ENCODE measurements around the gene KHDC4. TPM values are rescaled to one million over a fixed set of nuclear protein-coding genes. Genes with fewer than 3 reads are reported as not detected.

Gene KHDC4
- 10 to 100 TPM; 18.2 to 32.6 TPM for total RNA-seq
- 10 to 100 TPM in 1 of 2 donors, 1 to 10 TPM in 1; 8.4 to 11.3 TPM for polyA plus RNA-seq

DNA sequence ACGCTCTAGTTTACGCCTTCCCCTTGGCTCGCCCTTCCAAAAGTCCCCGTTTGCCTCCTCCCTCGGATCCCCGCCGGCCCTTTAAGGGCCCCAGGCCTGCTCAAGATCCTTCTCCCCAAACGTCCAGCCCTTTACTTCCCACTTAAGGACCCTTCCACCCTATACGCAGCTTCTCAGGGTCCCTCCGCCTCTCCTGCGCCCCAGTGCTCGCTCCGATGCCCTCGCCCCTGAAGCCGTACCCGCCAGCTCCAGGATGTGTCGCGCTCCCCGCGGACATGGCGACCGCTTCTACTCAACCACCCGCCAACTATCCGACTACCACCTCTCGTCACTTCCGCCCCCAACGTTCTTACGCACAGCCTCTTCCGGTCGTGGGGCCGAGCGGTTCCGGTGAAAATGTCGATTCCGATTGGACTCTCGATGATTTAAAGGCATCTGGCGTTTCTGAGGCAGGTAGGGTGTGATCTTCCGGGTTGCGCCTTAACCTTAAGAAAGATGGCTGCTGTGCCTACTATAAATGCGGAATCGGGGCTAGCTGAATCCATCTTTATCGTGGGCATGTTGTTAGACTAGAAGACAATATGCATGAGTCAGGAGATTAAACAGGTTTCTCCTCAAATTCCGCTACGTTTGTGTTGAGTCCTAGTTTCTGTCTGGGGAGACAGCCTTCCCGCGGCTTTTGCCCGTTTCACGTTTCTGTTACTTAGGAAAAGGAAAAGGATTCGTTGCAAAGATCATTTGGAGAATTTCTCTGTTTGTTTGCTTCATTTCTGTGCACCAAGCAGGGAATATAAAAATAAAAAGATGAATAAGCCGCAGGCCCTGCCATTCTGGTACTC is at the start of gene KHDC4:
Gene KHDC4, minus strand, starts transcription at position 317 of the 839 bp plus-strand sequence. Its CDS starts 40 bp downstream, at position 277.
- peak; percentile 89 for TF ChIP-seq NR2F2 (IDR thresholded peaks at IDR 0.05)
- TF ChIP-seq FOXA2 (IDR thresholded peaks at IDR 0.05), result peak; percentile 21
- peak; percentile 98 to 100 for TF ChIP-seq GABPA (IDR thresholded peaks at IDR 0.05 in 1 of 2, conservative IDR thresholded peaks at IDR 0.05 in 1 of 2)
- no peak for TF ChIP-seq HNF4G (IDR thresholded peaks at IDR 0.05)
- TF ChIP-seq HNF4A (conservative IDR thresholded peaks at IDR 0.05), result peak in 1 of 2 donors; percentile 50
- TF ChIP-seq, protein P1, sequence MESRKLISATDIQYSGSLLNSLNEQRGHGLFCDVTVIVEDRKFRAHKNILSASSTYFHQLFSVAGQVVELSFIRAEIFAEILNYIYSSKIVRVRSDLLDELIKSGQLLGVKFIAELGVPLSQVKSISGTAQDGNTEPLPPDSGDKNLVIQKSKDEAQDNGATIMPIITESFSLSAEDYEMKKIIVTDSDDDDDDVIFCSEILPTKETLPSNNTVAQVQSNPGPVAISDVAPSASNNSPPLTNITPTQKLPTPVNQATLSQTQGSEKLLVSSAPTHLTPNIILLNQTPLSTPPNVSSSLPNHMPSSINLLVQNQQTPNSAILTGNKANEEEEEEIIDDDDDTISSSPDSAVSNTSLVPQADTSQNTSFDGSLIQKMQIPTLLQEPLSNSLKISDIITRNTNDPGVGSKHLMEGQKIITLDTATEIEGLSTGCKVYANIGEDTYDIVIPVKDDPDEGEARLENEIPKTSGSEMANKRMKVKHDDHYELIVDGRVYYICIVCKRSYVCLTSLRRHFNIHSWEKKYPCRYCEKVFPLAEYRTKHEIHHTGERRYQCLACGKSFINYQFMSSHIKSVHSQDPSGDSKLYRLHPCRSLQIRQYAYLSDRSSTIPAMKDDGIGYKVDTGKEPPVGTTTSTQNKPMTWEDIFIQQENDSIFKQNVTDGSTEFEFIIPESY (IDR thresholded peaks at IDR 0.05), result peak; percentile 45
- peak; percentile 87 for TF ChIP-seq TAF1 (conservative IDR thresholded peaks at IDR 0.05)
- TF ChIP-seq, protein P2, sequence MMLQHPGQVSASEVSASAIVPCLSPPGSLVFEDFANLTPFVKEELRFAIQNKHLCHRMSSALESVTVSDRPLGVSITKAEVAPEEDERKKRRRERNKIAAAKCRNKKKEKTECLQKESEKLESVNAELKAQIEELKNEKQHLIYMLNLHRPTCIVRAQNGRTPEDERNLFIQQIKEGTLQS (IDR thresholded peaks at IDR 0.05), result peak; percentile 8
- TF ChIP-seq RXRA (IDR thresholded peaks at IDR 0.05), result peak; percentile 45
- TF ChIP-seq EGR1 (IDR thresholded peaks at IDR 0.05; ENCODE audit: low read depth in 2 of 2), result peak in 1 of 2 donors; percentile 76
- TF ChIP-seq RAD21 (IDR thresholded peaks at IDR 0.05), result peak; percentile 37 to 64
- TF ChIP-seq YY1 (IDR thresholded peaks at IDR 0.05), result peak; percentile 100
- TF ChIP-seq, protein P3, sequence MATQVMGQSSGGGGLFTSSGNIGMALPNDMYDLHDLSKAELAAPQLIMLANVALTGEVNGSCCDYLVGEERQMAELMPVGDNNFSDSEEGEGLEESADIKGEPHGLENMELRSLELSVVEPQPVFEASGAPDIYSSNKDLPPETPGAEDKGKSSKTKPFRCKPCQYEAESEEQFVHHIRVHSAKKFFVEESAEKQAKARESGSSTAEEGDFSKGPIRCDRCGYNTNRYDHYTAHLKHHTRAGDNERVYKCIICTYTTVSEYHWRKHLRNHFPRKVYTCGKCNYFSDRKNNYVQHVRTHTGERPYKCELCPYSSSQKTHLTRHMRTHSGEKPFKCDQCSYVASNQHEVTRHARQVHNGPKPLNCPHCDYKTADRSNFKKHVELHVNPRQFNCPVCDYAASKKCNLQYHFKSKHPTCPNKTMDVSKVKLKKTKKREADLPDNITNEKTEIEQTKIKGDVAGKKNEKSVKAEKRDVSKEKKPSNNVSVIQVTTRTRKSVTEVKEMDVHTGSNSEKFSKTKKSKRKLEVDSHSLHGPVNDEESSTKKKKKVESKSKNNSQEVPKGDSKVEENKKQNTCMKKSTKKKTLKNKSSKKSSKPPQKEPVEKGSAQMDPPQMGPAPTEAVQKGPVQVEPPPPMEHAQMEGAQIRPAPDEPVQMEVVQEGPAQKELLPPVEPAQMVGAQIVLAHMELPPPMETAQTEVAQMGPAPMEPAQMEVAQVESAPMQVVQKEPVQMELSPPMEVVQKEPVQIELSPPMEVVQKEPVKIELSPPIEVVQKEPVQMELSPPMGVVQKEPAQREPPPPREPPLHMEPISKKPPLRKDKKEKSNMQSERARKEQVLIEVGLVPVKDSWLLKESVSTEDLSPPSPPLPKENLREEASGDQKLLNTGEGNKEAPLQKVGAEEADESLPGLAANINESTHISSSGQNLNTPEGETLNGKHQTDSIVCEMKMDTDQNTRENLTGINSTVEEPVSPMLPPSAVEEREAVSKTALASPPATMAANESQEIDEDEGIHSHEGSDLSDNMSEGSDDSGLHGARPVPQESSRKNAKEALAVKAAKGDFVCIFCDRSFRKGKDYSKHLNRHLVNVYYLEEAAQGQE (IDR thresholded peaks at IDR 0.05), result peak; percentile 86
- no peak for TF ChIP-seq JUND (IDR thresholded peaks at IDR 0.05)
- TF ChIP-seq SP1 (IDR thresholded peaks at IDR 0.05), result peak; percentile 76
- TF ChIP-seq, protein P4, sequence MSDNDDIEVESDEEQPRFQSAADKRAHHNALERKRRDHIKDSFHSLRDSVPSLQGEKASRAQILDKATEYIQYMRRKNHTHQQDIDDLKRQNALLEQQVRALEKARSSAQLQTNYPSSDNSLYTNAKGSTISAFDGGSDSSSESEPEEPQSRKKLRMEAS (IDR thresholded peaks at IDR 0.05), result peak; percentile 75
- TF ChIP-seq, protein P5, sequence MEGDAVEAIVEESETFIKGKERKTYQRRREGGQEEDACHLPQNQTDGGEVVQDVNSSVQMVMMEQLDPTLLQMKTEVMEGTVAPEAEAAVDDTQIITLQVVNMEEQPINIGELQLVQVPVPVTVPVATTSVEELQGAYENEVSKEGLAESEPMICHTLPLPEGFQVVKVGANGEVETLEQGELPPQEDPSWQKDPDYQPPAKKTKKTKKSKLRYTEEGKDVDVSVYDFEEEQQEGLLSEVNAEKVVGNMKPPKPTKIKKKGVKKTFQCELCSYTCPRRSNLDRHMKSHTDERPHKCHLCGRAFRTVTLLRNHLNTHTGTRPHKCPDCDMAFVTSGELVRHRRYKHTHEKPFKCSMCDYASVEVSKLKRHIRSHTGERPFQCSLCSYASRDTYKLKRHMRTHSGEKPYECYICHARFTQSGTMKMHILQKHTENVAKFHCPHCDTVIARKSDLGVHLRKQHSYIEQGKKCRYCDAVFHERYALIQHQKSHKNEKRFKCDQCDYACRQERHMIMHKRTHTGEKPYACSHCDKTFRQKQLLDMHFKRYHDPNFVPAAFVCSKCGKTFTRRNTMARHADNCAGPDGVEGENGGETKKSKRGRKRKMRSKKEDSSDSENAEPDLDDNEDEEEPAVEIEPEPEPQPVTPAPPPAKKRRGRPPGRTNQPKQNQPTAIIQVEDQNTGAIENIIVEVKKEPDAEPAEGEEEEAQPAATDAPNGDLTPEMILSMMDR (IDR thresholded peaks at IDR 0.05; ENCODE audit: low read depth, low read length, missing input control), result no peak
- TF ChIP-seq FOXA1 (IDR thresholded peaks at IDR 0.05), result no peak
- H3K4me1 ChIP-seq (ENCODE audit: control insufficient read depth in 4 of 4, insufficient read depth in 4 of 4, low read length in 3 of 4), result peaks cover 11 to 38% (median 24%) of the 10 kb centered on the region in 4 donors

More for the DNA sequence above, at the start of gene KHDC4:
- Histone ChIP-seq H3K27ac (ENCODE audit: low read depth in 1 of 2, low read length in 2 of 2) (peak within 1 kb of the TSS; percentile 88 to 90), H3K4me3 (ENCODE audit: low read depth in 1 of 3, low read length in 3 of 3) (peak within 1 kb of the TSS; percentile 83 to 94 (median 92)), H3K27me3 (ENCODE audit: control insufficient read depth in 4 of 4, insufficient read depth in 4 of 4, low read length in 3 of 4) (no peaks in the 10 kb centered on the region), H3K36me3 (ENCODE audit: control insufficient read depth in 4 of 4, insufficient read depth in 3 of 4, low read depth in 1 of 4, low read length in 3 of 4) (peaks cover 4 to 22% (median 21%) of the 10 kb centered on the region in 4 donors), H3K9ac (ENCODE audit: low read depth in 1 of 2, low read length in 2 of 2) (peak within 1 kb of the TSS; percentile 98 to 100), H3K9me3 (ENCODE audit: control insufficient read depth in 4 of 4, low read length in 3 of 4) (no peaks in the 10 kb centered on the region)
- WGBS, result under 1% methylated on average over 50 of the region's 50 CpGs
- DNase-seq (ENCODE audit: low spot score), result peak; percentile 92
